ENCODE results near the gene PTCH2. TPM values are rescaled to one million over a fixed set of nuclear protein-coding genes. Genes with fewer than 3 reads are reported as not detected.

PTCH2 gene
- total and polyA plus RNA-seq, 2 donors from 2014 or later = 0.24 to 1.2 TPM

DNA sequence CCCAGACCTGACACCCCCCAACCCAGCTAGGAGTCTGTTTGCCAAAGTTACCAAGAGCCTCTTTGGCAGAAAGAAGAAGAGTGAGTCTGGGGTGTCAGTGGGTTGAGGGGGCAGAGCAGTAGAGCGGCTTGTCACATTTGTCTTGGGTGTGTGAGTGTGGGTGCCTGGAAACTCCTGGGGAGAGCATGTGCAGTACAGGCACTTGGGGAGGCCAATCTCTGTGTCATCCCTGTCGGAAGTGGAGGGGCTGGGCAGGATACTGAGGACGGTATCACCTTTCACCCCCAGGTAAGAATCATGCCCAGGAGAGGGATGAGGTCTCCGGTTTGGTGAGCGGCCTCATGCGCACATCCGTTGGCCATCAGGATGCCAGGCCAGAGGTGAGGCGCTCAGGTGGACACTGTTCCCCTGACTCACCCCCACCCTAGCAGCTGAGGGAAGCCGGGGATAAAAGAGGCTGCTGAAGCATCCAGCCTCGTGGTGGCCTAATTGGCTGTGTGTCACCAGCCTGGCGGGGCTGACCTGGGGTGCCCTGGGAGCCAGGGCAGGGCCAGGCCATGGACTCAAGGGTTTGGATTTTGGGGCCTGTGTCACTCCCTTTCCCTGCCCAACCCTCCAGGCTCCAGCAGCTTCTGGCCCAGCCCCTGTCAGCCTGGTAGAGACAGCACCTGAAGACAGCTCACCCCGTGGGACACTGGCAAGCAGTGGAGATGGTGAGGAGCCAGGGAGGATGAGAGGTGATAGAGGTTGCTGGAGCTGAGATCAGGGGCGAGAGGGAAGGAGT is 39.5 kb downstream of the PTCH2 start:
- Histone ChIP-seq H3K36me3 (ENCODE audit: control insufficient read depth in 2 of 3, insufficient read depth in 3 of 3, low read length in 3 of 3) (peaks cover 0 to 8% (median 4%) of the 10 kb centered on the region in 3 donors), H3K9me3 (ENCODE audit: control insufficient read depth in 2 of 3, insufficient read depth in 1 of 3, low read length in 3 of 3) (no peaks in the 10 kb centered on the region), H3K27ac (ENCODE audit: low read depth in 2 of 2, low read length in 2 of 2) (no peak overlapping the region), H3K9ac (ENCODE audit: low read length in 3 of 3) (no peak overlapping the region), H3K4me1 (ENCODE audit: control insufficient read depth in 2 of 3, insufficient read depth in 2 of 3, low read depth in 1 of 3, low read length in 3 of 3) (peaks cover 14 to 35% (median 18%) of the 10 kb centered on the region in 3 donors), H3K4me3 (ENCODE audit: low read length in 3 of 3) (no peak overlapping the region), H3K27me3 (ENCODE audit: control insufficient read depth, insufficient read depth, low read length) (no peaks in the 10 kb centered on the region)
- TF ChIP-seq, protein P1, sequence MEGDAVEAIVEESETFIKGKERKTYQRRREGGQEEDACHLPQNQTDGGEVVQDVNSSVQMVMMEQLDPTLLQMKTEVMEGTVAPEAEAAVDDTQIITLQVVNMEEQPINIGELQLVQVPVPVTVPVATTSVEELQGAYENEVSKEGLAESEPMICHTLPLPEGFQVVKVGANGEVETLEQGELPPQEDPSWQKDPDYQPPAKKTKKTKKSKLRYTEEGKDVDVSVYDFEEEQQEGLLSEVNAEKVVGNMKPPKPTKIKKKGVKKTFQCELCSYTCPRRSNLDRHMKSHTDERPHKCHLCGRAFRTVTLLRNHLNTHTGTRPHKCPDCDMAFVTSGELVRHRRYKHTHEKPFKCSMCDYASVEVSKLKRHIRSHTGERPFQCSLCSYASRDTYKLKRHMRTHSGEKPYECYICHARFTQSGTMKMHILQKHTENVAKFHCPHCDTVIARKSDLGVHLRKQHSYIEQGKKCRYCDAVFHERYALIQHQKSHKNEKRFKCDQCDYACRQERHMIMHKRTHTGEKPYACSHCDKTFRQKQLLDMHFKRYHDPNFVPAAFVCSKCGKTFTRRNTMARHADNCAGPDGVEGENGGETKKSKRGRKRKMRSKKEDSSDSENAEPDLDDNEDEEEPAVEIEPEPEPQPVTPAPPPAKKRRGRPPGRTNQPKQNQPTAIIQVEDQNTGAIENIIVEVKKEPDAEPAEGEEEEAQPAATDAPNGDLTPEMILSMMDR (IDR thresholded peaks at IDR 0.05; ENCODE audit: borderline replicate concordance, extremely low read depth, insufficient read depth) = no peak
- DNase-seq = peak in 1 of 5 donors; percentile 63
- FAIRE-seq = no peak
- intact Hi-C loops (cut with DNase I) = no loop called here

DNA sequence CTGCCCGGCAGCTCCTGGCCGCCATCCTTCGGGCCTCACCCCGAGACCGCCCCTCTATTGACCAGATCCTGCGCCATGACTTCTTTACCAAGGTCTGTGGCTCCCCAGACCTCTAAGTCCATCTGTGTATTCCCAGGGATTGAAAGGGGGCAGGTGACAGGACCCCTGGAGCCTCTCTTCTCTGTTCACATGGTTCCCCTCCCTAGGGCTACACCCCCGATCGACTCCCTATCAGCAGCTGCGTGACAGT is 40.1 kb downstream of the PTCH2 start:
- peaks cover 14 to 30% (median 15%) of the 10 kb centered on the region in 3 donors for H3K4me1 ChIP-seq (ENCODE audit: control insufficient read depth in 2 of 3, insufficient read depth in 2 of 3, low read depth in 1 of 3, low read length in 3 of 3)

DNA sequence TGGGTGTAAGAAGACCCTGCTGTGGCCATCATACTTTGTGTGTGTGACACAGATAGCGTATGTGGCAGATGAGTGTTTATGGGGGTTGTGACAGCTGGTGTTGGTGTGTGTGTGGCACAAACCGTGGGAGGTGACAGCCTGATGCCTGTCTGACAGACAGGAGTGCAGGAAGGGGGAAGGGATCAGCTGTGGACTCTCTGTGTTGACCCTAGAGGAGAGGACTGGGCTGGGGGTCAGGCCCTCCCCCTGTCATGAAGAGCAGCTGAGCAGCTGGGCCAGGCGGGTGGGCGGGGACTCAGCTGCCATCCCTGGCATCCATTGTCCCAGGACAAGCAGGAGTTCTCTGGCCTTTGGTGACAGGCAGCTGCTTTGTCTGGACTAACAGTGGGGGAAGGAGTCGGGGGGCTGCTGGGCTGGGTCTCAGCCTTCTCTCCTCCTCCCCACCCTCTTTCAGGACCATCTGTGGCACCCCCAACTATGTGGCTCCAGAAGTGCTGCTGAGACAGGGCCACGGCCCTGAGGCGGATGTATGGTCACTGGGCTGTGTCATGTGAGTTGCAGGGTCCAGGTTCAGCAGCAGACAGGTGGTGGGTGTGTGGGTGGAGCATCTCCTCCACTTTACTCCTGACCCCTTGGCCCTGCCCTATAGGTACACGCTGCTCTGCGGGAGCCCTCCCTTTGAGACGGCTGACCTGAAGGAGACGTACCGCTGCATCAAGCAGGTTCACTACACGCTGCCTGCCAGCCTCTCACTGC is 40.6 kb downstream of the PTCH2 start:
- no peaks in the 10 kb centered on the region for H3K9me3 ChIP-seq (ENCODE audit: control insufficient read depth in 2 of 3, insufficient read depth in 1 of 3, low read length in 3 of 3)
- no peak for FAIRE-seq
- peaks cover 0 to 8% (median 4%) of the 10 kb centered on the region in 3 donors for H3K36me3 ChIP-seq (ENCODE audit: control insufficient read depth in 2 of 3, insufficient read depth in 3 of 3, low read length in 3 of 3)
- peaks cover 10 to 25% (median 13%) of the 10 kb centered on the region in 3 donors for H3K4me1 ChIP-seq (ENCODE audit: control insufficient read depth in 2 of 3, insufficient read depth in 2 of 3, low read depth in 1 of 3, low read length in 3 of 3)
- DNase-seq = peak; percentile 44 to 84 (median 69)
- TF ChIP-seq, protein P1 (IDR thresholded peaks at IDR 0.05; ENCODE audit: borderline replicate concordance, extremely low read depth, insufficient read depth) = no peak
- peak overlapping the region in 1 of 3 donors; percentile 51 for H3K9ac ChIP-seq (ENCODE audit: low read length in 3 of 3)
- no peaks in the 10 kb centered on the region for H3K27me3 ChIP-seq (ENCODE audit: control insufficient read depth, insufficient read depth, low read length)
- H3K4me3 ChIP-seq (ENCODE audit: low read length in 3 of 3) = peak overlapping the region; percentile 21 to 76 (median 49)
- intact Hi-C loops (cut with DNase I) = no loop called here
- peak overlapping the region; percentile 11 to 32 for H3K27ac ChIP-seq (ENCODE audit: low read depth in 2 of 2, low read length in 2 of 2)

More for the DNA sequence above, 40.1 kb downstream of the PTCH2 start:
- Histone ChIP-seq H3K27me3 (ENCODE audit: control insufficient read depth, insufficient read depth, low read length) (no peaks in the 10 kb centered on the region), H3K4me3 (ENCODE audit: low read length in 3 of 3) (no peak overlapping the region), H3K36me3 (ENCODE audit: control insufficient read depth in 2 of 3, insufficient read depth in 3 of 3, low read length in 3 of 3) (peaks cover 0 to 8% (median 4%) of the 10 kb centered on the region in 3 donors), H3K27ac (ENCODE audit: low read depth in 2 of 2, low read length in 2 of 2) (no peak overlapping the region), H3K9me3 (ENCODE audit: control insufficient read depth in 2 of 3, insufficient read depth in 1 of 3, low read length in 3 of 3) (no peaks in the 10 kb centered on the region), H3K9ac (ENCODE audit: low read length in 3 of 3) (peak overlapping the region in 1 of 3 donors; percentile 34)
- DNase-seq (no peak), FAIRE-seq (no peak)
- intact Hi-C loops (cut with DNase I) = no loop called here
- TF ChIP-seq, protein P1 (IDR thresholded peaks at IDR 0.05; ENCODE audit: borderline replicate concordance, extremely low read depth, insufficient read depth) = no peak

Data from kidney (tissue), 14 donors.